ENCODE results near the gene RASSF8.

- TF ChIP-seq, protein P1, sequence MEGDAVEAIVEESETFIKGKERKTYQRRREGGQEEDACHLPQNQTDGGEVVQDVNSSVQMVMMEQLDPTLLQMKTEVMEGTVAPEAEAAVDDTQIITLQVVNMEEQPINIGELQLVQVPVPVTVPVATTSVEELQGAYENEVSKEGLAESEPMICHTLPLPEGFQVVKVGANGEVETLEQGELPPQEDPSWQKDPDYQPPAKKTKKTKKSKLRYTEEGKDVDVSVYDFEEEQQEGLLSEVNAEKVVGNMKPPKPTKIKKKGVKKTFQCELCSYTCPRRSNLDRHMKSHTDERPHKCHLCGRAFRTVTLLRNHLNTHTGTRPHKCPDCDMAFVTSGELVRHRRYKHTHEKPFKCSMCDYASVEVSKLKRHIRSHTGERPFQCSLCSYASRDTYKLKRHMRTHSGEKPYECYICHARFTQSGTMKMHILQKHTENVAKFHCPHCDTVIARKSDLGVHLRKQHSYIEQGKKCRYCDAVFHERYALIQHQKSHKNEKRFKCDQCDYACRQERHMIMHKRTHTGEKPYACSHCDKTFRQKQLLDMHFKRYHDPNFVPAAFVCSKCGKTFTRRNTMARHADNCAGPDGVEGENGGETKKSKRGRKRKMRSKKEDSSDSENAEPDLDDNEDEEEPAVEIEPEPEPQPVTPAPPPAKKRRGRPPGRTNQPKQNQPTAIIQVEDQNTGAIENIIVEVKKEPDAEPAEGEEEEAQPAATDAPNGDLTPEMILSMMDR (conservative IDR thresholded peaks at IDR 0.05), result no peak
- TF ChIP-seq EZH2 (IDR thresholded peaks at IDR 0.05; ENCODE audit: low read depth), result no peak
These were observed 150.4 kb downstream of the RASSF8 start for GRCh38 chr12:26108915-26109314.

Measured in PC-9 (cell line).